ENCODE results near the gene SPATA17.
A peak's percentile ranks its signal among the peaks of the same experiment; 100 is the strongest.
"Not testable (repeated sequence)": the region's sequence is repeated elsewhere in the genome, so short reads cannot be mapped to it uniquely, and the experiment has no call there.

The SPATA17 gene

GRCh38 chr1:217630711-217631591, at the start of gene SPATA17, which contains the start of gene GPATCH2:
Gene SPATA17, plus strand, starts transcription at chr1:217631344. Its CDS starts 35 bp downstream, at chr1:217631379.
Gene GPATCH2, minus strand, starts transcription at chr1:217631090. Its CDS starts 119 bp downstream, at chr1:217630971.
- DNase-seq (ENCODE audit: low read depth in 2 of 3, low spot score in 2 of 3) = peak; percentile 22 to 41 (median 39)

GRCh38 chr1:217584286-217584811, 46.8 kb upstream of the SPATA17 start:
- DNase-seq (ENCODE audit: low read depth in 2 of 3, low spot score in 2 of 3) = not testable (repeated sequence)

GRCh38 chr1:217585577-217585976, 45.6 kb upstream of the SPATA17 start:
- no peak for DNase-seq (ENCODE audit: low read depth in 2 of 3, low spot score in 2 of 3)

- DNase-seq (ENCODE audit: low read depth in 2 of 3, low spot score in 2 of 3) = no peak
Measured at GRCh38 chr1:217586586-217586985, 44.6 kb upstream of the SPATA17 start.

GRCh38 chr1:217590598-217590997, 40.5 kb upstream of the SPATA17 start:
- no peak for DNase-seq (ENCODE audit: low read depth in 2 of 3, low spot score in 2 of 3)

GRCh38 chr1:217599154-217599553, 32.0 kb upstream of the SPATA17 start:
- DNase-seq (ENCODE audit: low read depth in 2 of 3, low spot score in 2 of 3) = no peak

GRCh38 chr1:217602380-217602779, 28.8 kb upstream of the SPATA17 start:
- no peak for DNase-seq (ENCODE audit: low read depth in 2 of 3, low spot score in 2 of 3)

- DNase-seq (ENCODE audit: low read depth in 2 of 3, low spot score in 2 of 3) = no peak
Measured at GRCh38 chr1:217605390-217605789, 25.8 kb upstream of the SPATA17 start.

GRCh38 chr1:217614200-217614712, 16.9 kb upstream of the SPATA17 start:
- no peak for DNase-seq (ENCODE audit: low read depth in 2 of 3, low spot score in 2 of 3)

- DNase-seq (ENCODE audit: low read depth in 2 of 3, low spot score in 2 of 3) = no peak
Measured at GRCh38 chr1:217617126-217617525, 14.0 kb upstream of the SPATA17 start.

- DNase-seq (ENCODE audit: low read depth in 2 of 3, low spot score in 2 of 3) = no peak
Measured at GRCh38 chr1:217620814-217621213, 10.3 kb upstream of the SPATA17 start.

- DNase-seq (ENCODE audit: low read depth in 2 of 3, low spot score in 2 of 3) = no peak
Measured at GRCh38 chr1:217622042-217622441, 9.1 kb upstream of the SPATA17 start.

GRCh38 chr1:217626321-217626720, 4.8 kb upstream of the SPATA17 start:
- no peak for DNase-seq (ENCODE audit: low read depth in 2 of 3, low spot score in 2 of 3)

- DNase-seq (ENCODE audit: low read depth in 2 of 3, low spot score in 2 of 3) = no peak
Measured at GRCh38 chr1:217627431-217627830, 3.7 kb upstream of the SPATA17 start.

- DNase-seq (ENCODE audit: low read depth in 2 of 3, low spot score in 2 of 3) = no peak
Measured at GRCh38 chr1:217642455-217642854, 11.3 kb downstream of the SPATA17 start.

GRCh38 chr1:217647791-217648190, 16.6 kb downstream of the SPATA17 start:
- DNase-seq (ENCODE audit: low read depth in 2 of 3, low spot score in 2 of 3) = no peak

- DNase-seq (ENCODE audit: low read depth in 2 of 3, low spot score in 2 of 3) = no peak
Measured at GRCh38 chr1:217650674-217651073, 19.5 kb downstream of the SPATA17 start.

GRCh38 chr1:217660353-217661062, 29.4 kb downstream of the SPATA17 start:
- no peak for DNase-seq (ENCODE audit: low read depth in 2 of 3, low spot score in 2 of 3)

GRCh38 chr1:217661407-217661806, 30.3 kb downstream of the SPATA17 start:
- DNase-seq (ENCODE audit: low read depth in 2 of 3, low spot score in 2 of 3) = no peak

GRCh38 chr1:217668351-217668940, 37.3 kb downstream of the SPATA17 start:
- no peak for DNase-seq (ENCODE audit: low read depth in 2 of 3, low spot score in 2 of 3)

- no peak for DNase-seq (ENCODE audit: low read depth in 2 of 3, low spot score in 2 of 3)
Measured at GRCh38 chr1:217673387-217673786, 42.2 kb downstream of the SPATA17 start.
